AG04449 (cell line): Measurements from ENCODE around the gene PHLPP2.
"Not testable (repeated sequence)": the region's sequence is repeated elsewhere in the genome, so short reads cannot be mapped to it uniquely, and the experiment has no call there.

Experiments used
- CTCF ChIA-PET: fragments of 350-600 bp; formaldehyde crosslinking; extraction: SDS; loops from one replicate; lab custom pipeline; 2021; ENCODE audit warnings: antibody characterized with exemption; lab: Yijun Ruan, JAX
- POLR2A ChIA-PET: fragments of 400-600, 350-600 bp; formaldehyde crosslinking; extraction: SDS; loops from one replicate; lab custom pipeline; 2020; ENCODE audit warnings: antibody characterized with exemption, inconsistent platforms; lab: Yijun Ruan, JAX
- DNase-seq: peaks from one replicate; pipeline ENCODE4 v3.0.0-alpha.2; 2010; ENCODE audit warnings: low read depth, low spot score
- H3K4me3 ChIP-seq: 2 replicates; pipeline ENCODE4 v1.5.1; 2011; ENCODE audit warnings: low read depth, mild to moderate bottlenecking, control low read depth, low read length
- CTCF ChIP-seq: IDR thresholded peaks from one replicate; pipeline ENCODE4 v1.5.1; 2011; ENCODE audit warnings: mild to moderate bottlenecking, moderate library complexity, low read length, control low read depth, inconsistent platforms; ENCODE audit not compliant: insufficient read depth; ENCODE audit errors: missing control alignments

PHLPP2 gene

GRCh38 chr16:71698491-71698890 lies 26.0 kb downstream of the PHLPP2 start:
- POLR2A ChIA-PET = no interaction called here
- TF ChIP-seq CTCF = no peak
- CTCF ChIA-PET = no interaction called here
- no peak overlapping the region for H3K4me3 ChIP-seq
- DNase-seq = no peak

- CTCF ChIA-PET = no interaction called here
- POLR2A ChIA-PET = no interaction called here
- DNase-seq = no peak
- no peak for TF ChIP-seq CTCF
- H3K4me3 ChIP-seq = no peak overlapping the region
Observed at GRCh38 chr16:71693164-71693563, 31.3 kb downstream of the PHLPP2 start.

- H3K4me3 ChIP-seq = no peak overlapping the region
- DNase-seq = no peak
- ChIA-PET POLR2A (no interaction called here), CTCF (interaction anchor here (0.5 to 1.4 kb wide), 3 partner anchors 12 to 204 kb away, joined by 3 read pairs; no protein-coding TSS in a partner anchor)
- TF ChIP-seq CTCF = no peak
Observed at GRCh38 chr16:71689901-71690300, 34.6 kb downstream of the PHLPP2 start.

GRCh38 chr16:71687861-71688260 lies 36.6 kb downstream of the PHLPP2 start:
- TF ChIP-seq CTCF = no peak
- H3K4me3 ChIP-seq = no peak overlapping the region
- ChIA-PET CTCF (interaction anchor here (1.2 kb wide), 1 partner anchor 77 kb away, joined by 3 read pairs; no protein-coding TSS in a partner anchor), POLR2A (no interaction called here)
- no peak for DNase-seq

GRCh38 chr16:71684280-71684679 lies 40.2 kb downstream of the PHLPP2 start:
- POLR2A ChIA-PET, DNase-seq, H3K4me3 ChIP-seq: not testable (repeated sequence)
- CTCF ChIA-PET = interaction anchor here (1.6 kb wide), 1 partner anchor 14 kb away, joined by 3 read pairs; no protein-coding TSS in a partner anchor

- DNase-seq = no peak
- ChIA-PET CTCF (no interaction called here), POLR2A (no interaction called here)
- H3K4me3 ChIP-seq = no peak overlapping the region
- TF ChIP-seq CTCF = no peak
Observed at GRCh38 chr16:71681360-71681759, 43.1 kb downstream of the PHLPP2 start.

- ChIA-PET CTCF (interaction anchor here (1.0 kb wide), 1 partner anchor 206 kb away, joined by 3 read pairs; no protein-coding TSS in a partner anchor), POLR2A (no interaction called here)
- no peak for DNase-seq
- no peak for TF ChIP-seq CTCF
- H3K4me3 ChIP-seq = no peak overlapping the region
Observed at GRCh38 chr16:71676236-71676635, 48.3 kb downstream of the PHLPP2 start.
